Placental epithelial cell (primary cell): Measurements from ENCODE around the gene NTSR1. TPM values are rescaled to one million over a fixed set of nuclear protein-coding genes. Genes with fewer than 3 reads are reported as not detected.

ENCODE experiments used
- total RNA-seq: library from RNA; depleted of rRNA; stranded (reverse); fragments of >200 nt; gene quantifications from 2 replicates; pipeline ENCODE4 v1.2.3, GENCODE V29; 2012

The NTSR1 gene
- 0.11 TPM in 1 of 2 replicates, not detected in the other for total RNA-seq

DNA sequence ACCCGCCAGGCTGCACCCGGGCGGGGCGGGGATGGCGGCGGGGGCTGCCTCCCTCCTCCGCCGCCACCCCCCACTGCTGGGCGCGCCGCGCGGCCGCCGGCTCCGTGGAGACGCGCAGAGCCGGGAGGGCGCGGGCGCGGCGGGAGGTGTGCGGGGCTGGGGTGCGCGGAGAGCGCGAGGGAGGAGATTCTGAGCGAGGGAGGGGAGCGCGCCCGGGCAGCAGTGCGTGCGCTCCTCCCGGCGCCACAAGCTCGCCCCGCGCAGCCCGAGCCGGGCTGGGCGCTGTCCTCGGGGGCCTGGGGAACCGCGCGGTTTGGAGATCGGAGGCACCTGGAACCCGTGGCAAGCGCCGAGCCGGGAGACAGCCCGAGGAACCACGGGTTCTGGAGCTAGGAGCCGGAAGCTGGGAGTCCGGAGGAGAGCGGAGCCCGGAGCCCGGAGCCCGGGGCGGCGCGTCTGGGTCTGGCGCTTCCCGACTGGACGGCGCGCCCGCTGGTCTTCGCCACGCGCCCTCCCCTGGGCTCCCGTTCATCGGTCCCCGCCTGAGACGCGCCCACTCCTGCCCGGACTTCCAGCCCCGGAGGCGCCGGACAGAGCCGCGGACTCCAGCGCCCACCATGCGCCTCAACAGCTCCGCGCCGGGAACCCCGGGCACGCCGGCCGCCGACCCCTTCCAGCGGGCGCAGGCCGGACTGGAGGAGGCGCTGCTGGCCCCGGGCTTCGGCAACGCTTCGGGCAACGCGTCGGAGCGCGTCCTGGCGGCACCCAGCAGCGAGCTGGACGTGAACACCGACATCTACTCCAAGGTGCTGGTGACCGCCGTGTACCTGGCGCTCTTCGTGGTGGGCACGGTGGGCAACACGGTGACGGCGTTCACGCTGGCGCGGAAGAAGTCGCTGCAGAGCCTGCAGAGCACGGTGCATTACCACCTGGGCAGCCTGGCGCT lies at the start of gene NTSR1:
Gene NTSR1, plus strand, starts transcription at position 246 of the 946 bp plus-strand sequence. Its CDS starts 372 bp downstream, at position 618.

DNA sequence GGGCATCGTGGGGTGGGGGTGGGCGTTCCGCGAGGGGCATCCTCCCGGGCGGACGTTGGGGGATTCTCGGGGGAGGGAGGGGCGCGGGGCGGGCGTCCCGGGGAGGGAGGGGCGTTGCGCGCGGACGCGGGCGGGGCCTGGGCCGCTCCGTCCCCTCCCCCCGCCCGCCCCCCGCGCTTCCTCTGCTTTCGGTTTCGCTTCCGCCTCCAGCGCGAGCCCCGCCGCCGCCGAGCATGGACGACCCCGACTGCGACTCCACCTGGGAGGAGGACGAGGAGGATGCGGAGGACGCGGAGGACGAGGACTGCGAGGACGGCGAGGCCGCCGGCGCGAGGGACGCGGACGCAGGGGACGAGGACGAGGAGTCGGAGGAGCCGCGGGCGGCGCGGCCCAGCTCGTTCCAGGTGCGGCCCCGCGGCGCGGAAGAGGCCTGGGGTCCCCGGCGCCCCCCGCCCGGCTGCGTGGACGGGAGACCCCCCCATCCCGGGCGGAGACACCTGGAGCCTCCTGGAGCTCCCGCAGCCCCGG lies 96.1 kb downstream of the NTSR1 start, which contains the start of gene OGFR:
Gene OGFR, plus strand, starts transcription at position 209 of the 528 bp plus-strand sequence. Its CDS starts 25 bp downstream, at position 234.

Other genes with a start within 250 kb of the NTSR1 start
- not detected in 2 replicates for gene GATA5, start 232.8 kb upstream of the NTSR1 start, total RNA-seq
- 15.7 and 36.3 TPM in 2 replicates for gene SLCO4A1, start 66.3 kb upstream of the NTSR1 start, total RNA-seq
- gene MRGBP, start 87.6 kb downstream of the NTSR1 start, total RNA-seq = 15.7 and 18.8 TPM in 2 replicates
- gene OGFR, start 96.0 kb downstream of the NTSR1 start, total RNA-seq = 28.3 and 31.1 TPM in 2 replicates
- 3.1 and 7.0 TPM in 2 replicates for gene COL9A3, start 108.2 kb downstream of the NTSR1 start, total RNA-seq
- 9.0 and 10.2 TPM in 2 replicates for gene TCFL5, start 153.0 kb downstream of the NTSR1 start, total RNA-seq
- gene DIDO1, start 217.7 kb downstream of the NTSR1 start, total RNA-seq = 44.4 and 47.2 TPM in 2 replicates
- gene GID8, start 229.3 kb downstream of the NTSR1 start, total RNA-seq = 42.7 and 59.3 TPM in 2 replicates
- 23.2 and 25.8 TPM in 2 replicates for gene SLC17A9, start 243.9 kb downstream of the NTSR1 start, total RNA-seq